OCI-LY7 (cell line): ENCODE measurements around the gene TREML1.

ENCODE experiments used
- CTCF ChIP-seq: fragments of 200-600 bp; sonication (generic); conservative IDR thresholded peaks from 2 replicates; pipeline ENCODE4 v1.5.1; 2014; ENCODE audit warnings: mild to moderate bottlenecking, antibody characterized with exemption, low read length, moderate library complexity, mixed read lengths
- EZH2phosphoT487 ChIP-seq: fragments of 200-600 bp; sonication (generic); IDR thresholded peaks from 2 replicates; pipeline ENCODE4 v1.6.1; 2018; ENCODE audit warnings: low read depth, borderline replicate concordance, mild to moderate bottlenecking, mixed run types, antibody characterized with exemption, low read length, moderate library complexity, mixed read lengths

DNA sequence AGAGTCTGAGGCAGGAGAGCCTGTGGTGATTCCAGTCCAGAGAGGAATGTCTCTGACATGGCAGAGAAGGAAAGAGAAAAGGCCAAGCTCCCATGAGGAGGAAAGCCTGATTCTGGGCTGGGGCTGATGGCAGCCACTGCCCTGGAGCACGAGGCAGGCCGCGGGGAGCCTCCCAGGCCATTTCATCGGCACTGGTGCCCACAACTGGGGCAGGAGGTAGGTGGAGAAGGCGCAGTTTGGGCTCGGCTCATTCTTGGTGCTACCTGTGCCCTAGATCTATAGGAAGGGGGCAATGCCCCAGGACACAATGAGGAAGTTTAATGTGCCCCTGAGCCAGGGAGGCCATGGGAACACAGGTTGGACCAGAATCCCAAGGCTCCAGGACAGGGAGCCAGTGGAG lies 2.6 kb upstream of the TREML1 start:
- TF ChIP-seq CTCF (no peak), EZH2phosphoT487 (no peak)
